WTC11 (cell line): Measurements from ENCODE around the gene PDK1. TPM values are rescaled to one million over a fixed set of nuclear protein-coding genes. Genes with fewer than 3 reads are reported as not detected.

Source experiments
- ATAC-seq: fragments of 200-7000 bp; cut with Tn5 transposase; 2 replicates; pipeline ENCODE4 v1.10.0; 2021; ENCODE audit warnings: mild to moderate bottlenecking, moderate library complexity
- CTCF ChIA-PET: fragments of 300-600 bp; sonication (Branson Sonifier 250); formaldehyde crosslinking; loops from one replicate; lab custom pipeline; 2021; ENCODE audit warnings: antibody characterized with exemption; lab: Charles Lee
- POLR2A ChIA-PET: fragments of 350-600 bp; sonication (Branson Sonifier 250); formaldehyde crosslinking; loops from one replicate; lab custom pipeline; 2021; ENCODE audit warnings: antibody characterized with exemption; lab: Charles Lee
- DNase-seq: peaks from one replicate; pipeline ENCODE4 v3.0.0; 2021; ENCODE audit warnings: low spot score
- H3K27ac Mint-ChIP-seq: 2 replicates; pipeline ENCODE4 v1.8.0; 2021; ENCODE audit warnings: mixed read lengths
- H3K27me3 Mint-ChIP-seq: 2 replicates; pipeline ENCODE4 v1.8.0; 2021; ENCODE audit warnings: low read depth, mild to moderate bottlenecking, moderate library complexity, mixed read lengths
- H3K36me3 Mint-ChIP-seq: 2 replicates; pipeline ENCODE4 v1.8.0; 2021; ENCODE audit warnings: mixed read lengths
- H3K4me1 Mint-ChIP-seq: 2 replicates; pipeline ENCODE4 v1.8.0; 2022; ENCODE audit warnings: mixed read lengths
- H3K4me3 Mint-ChIP-seq: 2 replicates; pipeline ENCODE4 v1.8.0; 2021; ENCODE audit warnings: mild to moderate bottlenecking, moderate library complexity, mixed read lengths
- H3K9me3 Mint-ChIP-seq: 2 replicates; pipeline ENCODE4 v1.8.0; 2021; ENCODE audit warnings: mixed read lengths
- AFF4 ChIP-seq: sonication (generic); formaldehyde crosslinking; IDR thresholded peaks from 2 replicates; pipeline ENCODE4 v1.8.1; 2023; ENCODE audit warnings: mild to moderate bottlenecking, missing genetic modification reagents, borderline replicate concordance
- ATF6 ChIP-seq: sonication (generic); formaldehyde crosslinking; IDR thresholded peaks from 2 replicates; pipeline ENCODE4 v1.8.1; 2023; ENCODE audit warnings: mild to moderate bottlenecking, missing genetic modification reagents
- CBFB ChIP-seq: sonication (generic); formaldehyde crosslinking; IDR thresholded peaks from 2 replicates; pipeline ENCODE4 v1.8.1; 2022; ENCODE audit warnings: mild to moderate bottlenecking, low read depth, missing genetic modification reagents
- CREB1 ChIP-seq: sonication (generic); formaldehyde crosslinking; IDR thresholded peaks from 2 replicates; pipeline ENCODE4 v1.8.0; 2023; ENCODE audit warnings: mild to moderate bottlenecking, missing genetic modification reagents
- CREM ChIP-seq: sonication (generic); formaldehyde crosslinking; IDR thresholded peaks from 2 replicates; pipeline ENCODE4 v1.8.1; 2022; ENCODE audit warnings: mild to moderate bottlenecking, missing genetic modification reagents, moderate library complexity
- E2F5 ChIP-seq: sonication (generic); formaldehyde crosslinking; IDR thresholded peaks from 2 replicates; pipeline ENCODE4 v1.8.1; 2022; ENCODE audit warnings: mild to moderate bottlenecking, moderate library complexity, missing genetic modification reagents
- ELF4 ChIP-seq: sonication (generic); formaldehyde crosslinking; IDR thresholded peaks from 2 replicates; pipeline ENCODE4 v1.8.1; 2022; ENCODE audit warnings: low read depth, mild to moderate bottlenecking, moderate library complexity, missing genetic modification reagents
- ESRRA ChIP-seq: sonication (generic); formaldehyde crosslinking; IDR thresholded peaks from 2 replicates; pipeline ENCODE4 v1.8.1; 2022; ENCODE audit warnings: mild to moderate bottlenecking, missing genetic modification reagents, borderline replicate concordance
- FOXP4 ChIP-seq: sonication (generic); formaldehyde crosslinking; IDR thresholded peaks from 2 replicates; pipeline ENCODE4 v1.8.0; 2022; ENCODE audit warnings: mild to moderate bottlenecking, missing genetic modification reagents
- MLX ChIP-seq: sonication (generic); formaldehyde crosslinking; IDR thresholded peaks from 2 replicates; pipeline ENCODE4 v1.8.1; 2023; ENCODE audit warnings: mild to moderate bottlenecking, missing genetic modification reagents, moderate library complexity
- MXD4 ChIP-seq: fragments of 250-450 bp; sonication (Bioruptor Pico); IDR thresholded peaks from 2 replicates; pipeline ENCODE4 v1.8.0; 2021; ENCODE audit warnings: mild to moderate bottlenecking, moderate library complexity, borderline replicate concordance
- NFATC4 ChIP-seq: fragments of 250-450 bp; sonication (Bioruptor Pico); IDR thresholded peaks from 2 replicates; pipeline ENCODE4 v1.9.0; 2021; ENCODE audit warnings: mild to moderate bottlenecking
- NFYB ChIP-seq: sonication (generic); formaldehyde crosslinking; conservative IDR thresholded peaks from 2 replicates; pipeline ENCODE4 v1.8.0; 2022; ENCODE audit warnings: low read depth, missing genetic modification reagents
- NR3C1 ChIP-seq: sonication (generic); formaldehyde crosslinking; conservative IDR thresholded peaks from 2 replicates; pipeline ENCODE4 v1.8.1; 2023; ENCODE audit warnings: low read depth, mild to moderate bottlenecking, missing genetic modification reagents
- OVOL2 ChIP-seq: fragments of 250-450 bp; sonication (Bioruptor Pico); IDR thresholded peaks from 2 replicates; pipeline ENCODE4 v1.9.0; 2021; ENCODE audit warnings: mild to moderate bottlenecking, borderline replicate concordance
- RELA ChIP-seq: sonication (generic); formaldehyde crosslinking; IDR thresholded peaks from 2 replicates; pipeline ENCODE4 v1.8.1; 2022; ENCODE audit warnings: missing genetic modification reagents, mild to moderate bottlenecking, borderline replicate concordance
- RORB ChIP-seq: fragments of 250-450 bp; sonication (Bioruptor Pico); IDR thresholded peaks from 2 replicates; pipeline ENCODE4 v1.9.0; 2021; ENCODE audit warnings: mild to moderate bottlenecking
- TEAD4 ChIP-seq: sonication (generic); formaldehyde crosslinking; IDR thresholded peaks from 2 replicates; pipeline ENCODE4 v1.8.0; 2022; ENCODE audit warnings: mild to moderate bottlenecking, missing genetic modification reagents
- USF1 ChIP-seq: sonication (generic); formaldehyde crosslinking; IDR thresholded peaks from 2 replicates; pipeline ENCODE4 v1.8.0; 2022; ENCODE audit warnings: mild to moderate bottlenecking, missing genetic modification reagents
- ZBTB43 ChIP-seq: sonication (generic); formaldehyde crosslinking; IDR thresholded peaks from 2 replicates; pipeline ENCODE4 v1.8.1; 2023; ENCODE audit warnings: mild to moderate bottlenecking, missing genetic modification reagents
- ZNF416 ChIP-seq: fragments of 250-450 bp; sonication (Bioruptor Pico); IDR thresholded peaks from 2 replicates; pipeline ENCODE4 v1.9.0; 2021; ENCODE audit warnings: mild to moderate bottlenecking, inconsistent platforms
- ZNF423 ChIP-seq: fragments of 250-450 bp; sonication (Bioruptor Pico); IDR thresholded peaks from 2 replicates; pipeline ENCODE4 v2.1.2; 2022; ENCODE audit warnings: mild to moderate bottlenecking, moderate library complexity
- total RNA-seq: library from RNA; stranded (reverse); gene quantifications from 3 replicates; pipeline ENCODE4 v1.2.3, GENCODE V29; 2021

PDK1 gene
- total RNA-seq, 1 experiment from 2014 or later = 22.9 TPM

- TF ChIP-seq ZNF423 (no peak), TEAD4 (CRISPR knock-in tag) (no peak), NFATC4 (CRISPR knock-in tag) (no peak), ATF6 (CRISPR knock-in tag) (no peak)
- TF ChIP-seq, all 79 proteins: peak for 0
These were observed 15.5 kb upstream of the PDK1 start (continued) for GRCh38 chr2:172540421-172540820.

- Mint-ChIP-seq H3K9me3 (peaks cover 66% of the 10 kb centered on the region), H3K4me3 (no peak overlapping the region), H3K36me3 (peaks cover 85% of the 10 kb centered on the region), H3K4me1 (peaks cover 32% of the 10 kb centered on the region), H3K27ac (no peak overlapping the region), H3K27me3 (peaks cover 22% of the 10 kb centered on the region)
- ChIA-PET CTCF (no interaction called here), POLR2A (no interaction called here)
- ATAC-seq = no peak
- TF ChIP-seq USF1 (CRISPR knock-in tag) (no peak), RELA (no peak), CREM (no peak), OVOL2 (CRISPR knock-in tag) (no peak), FOXP4 (no peak), MLX (CRISPR knock-in tag) (no peak), NFYB (CRISPR knock-in tag) (no peak), NR3C1 (CRISPR knock-in tag) (no peak), AFF4 (no peak)
- no peak for DNase-seq
These were observed 10.3 kb upstream of the PDK1 start for GRCh38 chr2:172545408-172546075.

- H3K4me1 Mint-ChIP-seq = peaks cover 68% of the 10 kb centered on the region
- peaks cover 9% of the 10 kb centered on the region for H3K27me3 Mint-ChIP-seq
- peaks cover 62% of the 10 kb centered on the region for H3K36me3 Mint-ChIP-seq
- CTCF ChIA-PET = no interaction called here
- POLR2A ChIA-PET = no interaction called here
- peak overlapping the region; percentile 96 for H3K27ac Mint-ChIP-seq
- no peak for ATAC-seq
- DNase-seq = no peak
- peak overlapping the region; percentile 33 for H3K4me3 Mint-ChIP-seq
- peaks cover 37% of the 10 kb centered on the region for H3K9me3 Mint-ChIP-seq
- no peak for TF ChIP-seq NFATC4 (CRISPR knock-in tag)
- TF ChIP-seq RORB (CRISPR knock-in tag) = no peak
- no peak for TF ChIP-seq CREB1 (CRISPR knock-in tag)
- no peak for TF ChIP-seq ZBTB43 (CRISPR knock-in tag)
- TF ChIP-seq E2F5 (CRISPR knock-in tag) = no peak
- TF ChIP-seq CBFB (CRISPR knock-in tag) = no peak
- no peak for TF ChIP-seq ZNF416
- no peak for TF ChIP-seq ELF4 (CRISPR knock-in tag)
- TF ChIP-seq USF1 (CRISPR knock-in tag) = no peak
- no peak for TF ChIP-seq ESRRA (CRISPR knock-in tag)
- TF ChIP-seq MXD4 (CRISPR knock-in tag) = no peak
These were observed 6.8 kb upstream of the PDK1 start for GRCh38 chr2:172549131-172549530.
